G401.6 (cell line): Measurements from ENCODE around the gene ANO2.
A peak's percentile ranks its signal among the peaks of the same experiment; 100 is the strongest.

Source experiments
- FAIRE-seq: peaks from 2 replicates; lab custom pipeline; 2012; peaks lifted over from hg19 to GRCh38; lab: Jason Lieb, UNC

ANO2 gene

GRCh38 chr12:5945071-5946008 is at the start of gene ANO2:
Gene ANO2 (minus strand): TSS chr12:5945259. CDS start chr12:5945217, 42 bp downstream.
- FAIRE-seq = no peak

GRCh38 chr12:5989621-5990020 is 44.6 kb upstream of the ANO2 start:
- no peak for FAIRE-seq

GRCh38 chr12:5988659-5989116 is 43.6 kb upstream of the ANO2 start:
- FAIRE-seq = peak; percentile 74

- no peak for FAIRE-seq
Observed at GRCh38 chr12:5988088-5988487, 43.0 kb upstream of the ANO2 start.

GRCh38 chr12:5987573-5987972 is 42.5 kb upstream of the ANO2 start:
- no peak for FAIRE-seq

- FAIRE-seq = no peak
Observed at GRCh38 chr12:5985471-5985870, 40.4 kb upstream of the ANO2 start.

GRCh38 chr12:5984873-5985272 is 39.8 kb upstream of the ANO2 start:
- FAIRE-seq = no peak

- FAIRE-seq = no peak
Observed at GRCh38 chr12:5982106-5982505, 37.0 kb upstream of the ANO2 start.

- FAIRE-seq = no peak
Observed at GRCh38 chr12:5977556-5977955, 32.5 kb upstream of the ANO2 start.

- FAIRE-seq = no peak
Observed at GRCh38 chr12:5976711-5977110, 31.7 kb upstream of the ANO2 start.

GRCh38 chr12:5976196-5976595 is 31.1 kb upstream of the ANO2 start:
- FAIRE-seq = no peak

- no peak for FAIRE-seq
Observed at GRCh38 chr12:5973461-5974115, 28.5 kb upstream of the ANO2 start.

GRCh38 chr12:5972387-5972786 is 27.3 kb upstream of the ANO2 start:
- no peak for FAIRE-seq

- no peak for FAIRE-seq
Observed at GRCh38 chr12:5971194-5971850, 26.3 kb upstream of the ANO2 start.

- FAIRE-seq = no peak
Observed at GRCh38 chr12:5969974-5970690, 25.1 kb upstream of the ANO2 start.

- no peak for FAIRE-seq
Observed at GRCh38 chr12:5969156-5969973, 24.3 kb upstream of the ANO2 start.

GRCh38 chr12:5967645-5968415 is 22.8 kb upstream of the ANO2 start:
- FAIRE-seq = no peak

- FAIRE-seq = no peak
Observed at GRCh38 chr12:5966486-5967095, 21.5 kb upstream of the ANO2 start.

- no peak for FAIRE-seq
Observed at GRCh38 chr12:5965950-5966383, 20.9 kb upstream of the ANO2 start.
